Erythroblast (primary cell): Measurements from ENCODE around the gene TMEM119.

ENCODE experiments used
- GATA1 ChIP-seq: IDR thresholded peaks from 2 replicates; pipeline ENCODE4 v1.6.1; 2011; ENCODE audit warnings: low read depth, mild to moderate bottlenecking, control low read depth, low read length, moderate library complexity
- POLR2A ChIP-seq: IDR thresholded peaks from 2 replicates; pipeline ENCODE4 v1.6.1; 2011; ENCODE audit warnings: mild to moderate bottlenecking, low read length

DNA sequence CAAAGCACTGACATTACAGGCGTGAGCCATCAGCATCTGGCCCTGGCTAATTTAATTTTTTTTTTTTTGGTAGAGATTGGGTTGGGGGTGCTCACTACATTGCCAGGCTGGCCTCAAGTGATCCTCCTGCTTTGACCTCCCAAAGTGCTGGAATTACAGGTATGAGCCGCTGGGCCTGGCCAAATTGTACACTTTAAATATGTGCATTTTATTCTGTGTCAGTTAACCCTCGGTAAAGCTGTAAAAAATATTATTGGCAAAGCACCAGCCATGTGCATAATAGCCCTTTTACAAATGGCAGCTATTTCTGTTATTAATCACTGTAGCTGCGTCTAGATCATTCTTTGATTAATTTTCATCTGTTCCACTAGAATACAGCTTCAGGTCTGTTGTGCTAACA is 12.0 kb downstream of the TMEM119 start:
- TF ChIP-seq POLR2A (no peak), GATA1 (no peak)
